HL-60 (cell line): ENCODE results near the gene FBXL20.

ENCODE experiments used
- DNase-seq, 2 experiments: peaks; one replicate each; pipeline ENCODE4 v3.0.0-alpha.2; 2010 to 2020; ENCODE audit warnings: low read depth in 1 of 2, low spot score in 1 of 2
- H3K27ac ChIP-seq: fragments of 250-450 bp; sonication (Bioruptor Pico); replicated peaks from 2 replicates; pipeline ENCODE4 v1.5.1; 2020; ENCODE audit warnings: mild to moderate bottlenecking, moderate library complexity
- H3K27me3 ChIP-seq: fragments of 250-450 bp; sonication (Bioruptor Pico); 2 replicates; pipeline ENCODE4 v1.5.1; 2021; ENCODE audit warnings: mild to moderate bottlenecking, moderate library complexity; ENCODE audit not compliant: insufficient read depth, poor library complexity, severe bottlenecking
- H3K4me3 ChIP-seq: replicated peaks from 2 replicates; pipeline ENCODE4 v1.5.1; 2011; ENCODE audit warnings: mild to moderate bottlenecking, control low read depth, low read length; ENCODE audit not compliant: insufficient read depth
- GABPA ChIP-seq: IDR thresholded peaks from 2 replicates; pipeline ENCODE4 v1.6.1; 2012; ENCODE audit warnings: low read depth
- POLR2AphosphoS5 ChIP-seq: IDR thresholded peaks from 2 replicates; pipeline ENCODE4 v1.6.1; 2012; ENCODE audit warnings: low read depth
- SPI1 ChIP-seq: IDR thresholded peaks from 2 replicates; pipeline ENCODE4 v1.6.1; 2012; ENCODE audit warnings: low read depth, mild to moderate bottlenecking, borderline replicate concordance
- TF ChIP-seq, protein P1 (sequence below): IDR thresholded peaks from one replicate; pipeline ENCODE4 v1.5.1; 2011; ENCODE audit warnings: low read length, control low read depth, inconsistent platforms; ENCODE audit not compliant: insufficient read depth
- TF ChIP-seq, protein P2 (sequence below): IDR thresholded peaks from 2 replicates; pipeline ENCODE4 v1.6.1; 2012; ENCODE audit warnings: low read depth; ENCODE audit not compliant: insufficient replicate concordance

FBXL20 gene

DNA sequence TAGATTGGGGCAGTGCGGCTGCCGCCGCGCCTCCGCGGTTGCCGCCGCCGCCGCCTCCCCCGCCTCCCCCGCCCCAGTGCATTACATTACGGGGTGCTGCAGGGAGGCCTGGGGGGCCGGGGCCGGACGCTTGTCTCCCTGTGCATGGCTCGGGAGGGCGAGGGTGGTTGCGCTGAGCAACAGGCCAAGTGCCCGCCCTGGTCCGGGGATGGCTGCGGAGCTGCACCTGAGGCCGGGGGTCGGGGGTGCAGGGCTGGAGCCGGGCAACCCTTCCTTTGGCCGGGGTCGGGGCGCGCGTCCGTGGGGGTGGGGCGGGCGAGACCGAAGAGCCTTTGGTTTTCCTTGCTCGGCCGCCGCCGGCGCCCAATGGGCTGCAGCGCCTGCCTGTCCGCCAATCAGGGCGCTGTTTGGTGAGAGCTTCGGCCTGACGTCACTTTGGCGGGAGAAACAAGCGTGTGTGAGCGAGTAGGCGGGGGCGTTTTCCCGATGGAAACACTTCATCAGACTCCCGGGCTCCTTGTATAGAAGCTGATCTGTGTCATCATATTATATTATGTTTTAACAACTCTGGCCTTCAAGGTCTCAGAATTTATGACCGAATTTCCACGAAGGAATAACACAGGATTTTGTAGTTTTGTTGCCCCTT lies 941 bp upstream of the FBXL20 start:
- Histone ChIP-seq H3K27ac (peak overlapping the region; percentile 90), H3K4me3 (peak overlapping the region; percentile 99), H3K27me3 (no peaks in the 10 kb centered on the region)
- TF ChIP-seq, protein P1, sequence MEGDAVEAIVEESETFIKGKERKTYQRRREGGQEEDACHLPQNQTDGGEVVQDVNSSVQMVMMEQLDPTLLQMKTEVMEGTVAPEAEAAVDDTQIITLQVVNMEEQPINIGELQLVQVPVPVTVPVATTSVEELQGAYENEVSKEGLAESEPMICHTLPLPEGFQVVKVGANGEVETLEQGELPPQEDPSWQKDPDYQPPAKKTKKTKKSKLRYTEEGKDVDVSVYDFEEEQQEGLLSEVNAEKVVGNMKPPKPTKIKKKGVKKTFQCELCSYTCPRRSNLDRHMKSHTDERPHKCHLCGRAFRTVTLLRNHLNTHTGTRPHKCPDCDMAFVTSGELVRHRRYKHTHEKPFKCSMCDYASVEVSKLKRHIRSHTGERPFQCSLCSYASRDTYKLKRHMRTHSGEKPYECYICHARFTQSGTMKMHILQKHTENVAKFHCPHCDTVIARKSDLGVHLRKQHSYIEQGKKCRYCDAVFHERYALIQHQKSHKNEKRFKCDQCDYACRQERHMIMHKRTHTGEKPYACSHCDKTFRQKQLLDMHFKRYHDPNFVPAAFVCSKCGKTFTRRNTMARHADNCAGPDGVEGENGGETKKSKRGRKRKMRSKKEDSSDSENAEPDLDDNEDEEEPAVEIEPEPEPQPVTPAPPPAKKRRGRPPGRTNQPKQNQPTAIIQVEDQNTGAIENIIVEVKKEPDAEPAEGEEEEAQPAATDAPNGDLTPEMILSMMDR = no peak
- TF ChIP-seq SPI1 (no peak), POLR2AphosphoS5 (no peak), GABPA (no peak)
- TF ChIP-seq, protein P2, sequence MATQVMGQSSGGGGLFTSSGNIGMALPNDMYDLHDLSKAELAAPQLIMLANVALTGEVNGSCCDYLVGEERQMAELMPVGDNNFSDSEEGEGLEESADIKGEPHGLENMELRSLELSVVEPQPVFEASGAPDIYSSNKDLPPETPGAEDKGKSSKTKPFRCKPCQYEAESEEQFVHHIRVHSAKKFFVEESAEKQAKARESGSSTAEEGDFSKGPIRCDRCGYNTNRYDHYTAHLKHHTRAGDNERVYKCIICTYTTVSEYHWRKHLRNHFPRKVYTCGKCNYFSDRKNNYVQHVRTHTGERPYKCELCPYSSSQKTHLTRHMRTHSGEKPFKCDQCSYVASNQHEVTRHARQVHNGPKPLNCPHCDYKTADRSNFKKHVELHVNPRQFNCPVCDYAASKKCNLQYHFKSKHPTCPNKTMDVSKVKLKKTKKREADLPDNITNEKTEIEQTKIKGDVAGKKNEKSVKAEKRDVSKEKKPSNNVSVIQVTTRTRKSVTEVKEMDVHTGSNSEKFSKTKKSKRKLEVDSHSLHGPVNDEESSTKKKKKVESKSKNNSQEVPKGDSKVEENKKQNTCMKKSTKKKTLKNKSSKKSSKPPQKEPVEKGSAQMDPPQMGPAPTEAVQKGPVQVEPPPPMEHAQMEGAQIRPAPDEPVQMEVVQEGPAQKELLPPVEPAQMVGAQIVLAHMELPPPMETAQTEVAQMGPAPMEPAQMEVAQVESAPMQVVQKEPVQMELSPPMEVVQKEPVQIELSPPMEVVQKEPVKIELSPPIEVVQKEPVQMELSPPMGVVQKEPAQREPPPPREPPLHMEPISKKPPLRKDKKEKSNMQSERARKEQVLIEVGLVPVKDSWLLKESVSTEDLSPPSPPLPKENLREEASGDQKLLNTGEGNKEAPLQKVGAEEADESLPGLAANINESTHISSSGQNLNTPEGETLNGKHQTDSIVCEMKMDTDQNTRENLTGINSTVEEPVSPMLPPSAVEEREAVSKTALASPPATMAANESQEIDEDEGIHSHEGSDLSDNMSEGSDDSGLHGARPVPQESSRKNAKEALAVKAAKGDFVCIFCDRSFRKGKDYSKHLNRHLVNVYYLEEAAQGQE = no peak
- peak; percentile 92 to 96 for DNase-seq

DNA sequence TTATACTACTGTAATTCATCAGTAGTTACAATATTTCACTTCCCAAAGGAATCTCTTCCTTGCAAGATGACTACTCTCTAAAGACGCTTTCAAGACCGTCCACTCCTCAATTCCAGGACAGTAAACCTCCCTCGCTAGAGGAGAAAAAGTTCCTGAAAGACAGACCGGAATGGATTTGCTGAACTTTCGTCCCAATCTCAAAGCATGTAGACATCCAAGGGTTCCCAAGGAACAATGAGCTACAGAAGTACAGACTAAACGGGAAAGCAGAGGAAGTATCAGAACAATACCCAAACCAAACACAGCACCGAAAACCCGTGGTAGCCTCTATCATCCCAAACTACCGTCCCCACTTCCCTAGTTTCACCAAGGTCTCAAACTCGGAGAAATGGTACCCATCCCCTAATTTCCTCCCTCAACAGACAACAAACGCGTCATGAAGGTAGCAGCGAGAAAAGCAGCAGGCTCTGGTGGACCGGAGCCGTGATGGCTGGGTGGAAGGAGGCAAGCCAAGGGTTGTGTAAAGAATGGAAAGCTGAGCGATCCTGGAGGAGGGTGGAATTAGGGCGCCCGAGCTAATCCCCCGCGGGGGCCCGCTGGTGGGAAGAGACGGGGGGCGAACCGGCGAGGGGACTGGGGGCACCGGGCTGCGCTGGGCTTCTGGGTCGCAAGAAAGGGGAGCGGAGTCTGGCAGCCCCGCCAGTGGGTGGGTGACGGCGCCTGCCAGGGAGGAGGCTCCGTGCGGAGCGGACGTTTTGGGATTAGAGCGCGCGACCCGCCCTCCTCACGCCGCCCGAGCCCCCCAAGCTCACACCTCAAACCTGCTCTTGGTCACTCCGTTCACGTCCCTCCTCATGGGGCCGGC lies 647 bp downstream of the FBXL20 start:
- DNase-seq = peak in 1 of 2 experiments; percentile 9

DNA sequence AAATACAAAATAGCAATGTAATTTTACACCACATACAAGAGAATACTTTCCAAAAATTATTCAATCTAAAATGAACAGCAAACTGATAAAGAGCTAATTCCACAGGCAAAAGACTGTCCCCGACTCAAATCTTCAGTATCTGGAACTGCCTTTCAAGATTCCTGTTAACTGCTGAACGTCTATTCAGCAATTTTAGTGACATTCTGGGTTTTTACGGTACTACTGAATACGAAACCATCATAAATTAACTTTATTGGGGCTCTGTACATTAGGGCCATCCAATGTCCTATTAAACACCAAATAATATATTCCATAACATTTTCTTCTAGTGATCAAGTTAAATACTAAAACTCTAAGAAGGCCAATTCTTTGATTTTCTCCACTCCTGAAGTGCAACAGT lies 1.6 kb downstream of the FBXL20 start:
- TF ChIP-seq GABPA = no peak
- TF ChIP-seq, protein P2 = no peak
- TF ChIP-seq SPI1 = no peak
- TF ChIP-seq, protein P1 = no peak
- no peak for TF ChIP-seq POLR2AphosphoS5
- H3K27ac ChIP-seq = no peak overlapping the region
- no peaks in the 10 kb centered on the region for H3K27me3 ChIP-seq
- H3K4me3 ChIP-seq = no peak overlapping the region
- DNase-seq = no peak

More for the DNA sequence above, 647 bp downstream of the FBXL20 start:
- TF ChIP-seq SPI1 (no peak; the same call in 1 of the 2 replicates), POLR2AphosphoS5 (no peak; the same call in 1 of the 2 replicates), GABPA (no peak)
- TF ChIP-seq, protein P1 = no peak
- TF ChIP-seq, protein P2 = no peak
- Histone ChIP-seq H3K4me3 (peak overlapping the region; percentile 99), H3K27ac (peak overlapping the region; percentile 90), H3K27me3 (no peaks in the 10 kb centered on the region)
